Esophagus squamous epithelium (tissue), 5 donors: ENCODE results near the gene PHF19. TPM values are rescaled to one million over a fixed set of nuclear protein-coding genes. Genes with fewer than 3 reads are reported as not detected.

Experiments
- DNase-seq: peaks from one replicate; lab custom pipeline; 2025; lab: John Stamatoyannopoulos, UW
- H3K27ac ChIP-seq, 4 donors: fragments of 200-600 bp; sonication (generic); one replicate each; pipeline ENCODE4 v1.5.1; 2016 to 2019; ENCODE audit warnings: mild to moderate bottlenecking in 1 of 4
- H3K27me3 ChIP-seq, 4 donors: fragments of 200-600 bp; sonication (generic); 1 replicate in 3 of 4; 2 replicates in 1 of 4; pipeline versions ENCODE4 v1.5.1 to v1.6.0; 2017 to 2021; ENCODE audit warnings: antibody characterized with exemption in 1 of 4
- H3K36me3 ChIP-seq, 3 donors: fragments of 200-600 bp; sonication (generic); one replicate each; pipeline ENCODE4 v1.5.1; 2016 to 2019
- H3K4me1 ChIP-seq, 3 donors: fragments of 200-600 bp; sonication (generic); one replicate each; pipeline ENCODE4 v1.5.1; 2017 to 2019
- H3K4me3 ChIP-seq, 4 donors: fragments of 200-600 bp; sonication (generic); 1 replicate in 3 of 4; 2 replicates in 1 of 4; pipeline ENCODE4 v1.5.1; 2016 to 2019; ENCODE audit warnings: mild to moderate bottlenecking in 2 of 4, moderate library complexity in 1 of 4
- H3K9me3 ChIP-seq, 3 donors: fragments of 200-600 bp; sonication (generic); one replicate each; pipeline ENCODE4 v1.5.1; 2016 to 2019
- CTCF ChIP-seq, 6 experiments: fragments of 450-650 bp in 4 of 6; fragments of 200-600 bp in 2 of 6; sonication (generic) in 2 of 6; IDR thresholded peaks; one replicate each; pipeline ENCODE4 v1.5.1; 2016 to 2019; ENCODE audit warnings: antibody characterized with exemption in 6 of 6, mild to moderate bottlenecking in 4 of 6, moderate library complexity in 4 of 6
- POLR2A ChIP-seq, 4 donors: fragments of 450-650 bp; IDR thresholded peaks; one replicate each; pipeline ENCODE4 v1.6.1; 2017; ENCODE audit warnings: antibody characterized with exemption in 4 of 4, mild to moderate bottlenecking in 4 of 4, moderate library complexity in 3 of 4
- WGBS, 2 donors: methylation state at CpG; one replicate each; pipeline ENCODE4 v1.1.5; 2018; 5-methylcytosine and 5-hydroxymethylcytosine counted together
- intact Hi-C: fragments of 100-400 bp; cut with DNase I; formaldehyde crosslinking; loops from one replicate; pipeline ENCODE4 v1.15.0; 2022
- total RNA-seq, 4 donors: library from RNA; depleted of rRNA; stranded (reverse); fragments of >200 nt; gene quantifications; one replicate each; pipeline ENCODE4 v1.1.0, GENCODE V29; 2016
- donor health status: DM: yes; HTN: yes; CAD: no.

The PHF19 gene
- total RNA-seq, 4 donors from 2014 or later: 12.8 to 40.0 (median 30.9) TPM

GRCh38 chr9:120891245-120891883 lies 14.4 kb upstream of the PHF19 start:
- Histone ChIP-seq H3K4me3 (no peak overlapping the region), H3K27ac (peak overlapping the region; percentile 46 to 90 (median 82)), H3K36me3 (no peaks in the 10 kb centered on the region), H3K4me1 (peaks cover 5 to 62% (median 20%) of the 10 kb centered on the region in 3 donors), H3K27me3 (no peaks in the 10 kb centered on the region), H3K9me3 (no peaks in the 10 kb centered on the region)
- DNase-seq: no peak
- no peak for TF ChIP-seq POLR2A (IDR thresholded peaks at IDR 0.05)
- no peak for TF ChIP-seq CTCF (IDR thresholded peaks at IDR 0.05)
- WGBS, 2 donors: 75 to 76% methylated on average over 7 to 9 of the region's 10 CpGs
- intact Hi-C loops: no loop called here

GRCh38 chr9:120890320-120891244 lies 13.6 kb upstream of the PHF19 start:
- Histone ChIP-seq H3K4me3 (no peak overlapping the region), H3K9me3 (no peaks in the 10 kb centered on the region), H3K27me3 (no peaks in the 10 kb centered on the region), H3K36me3 (no peaks in the 10 kb centered on the region), H3K4me1 (peaks cover 5 to 62% (median 21%) of the 10 kb centered on the region in 3 donors), H3K27ac (peak overlapping the region; percentile 46 to 90 (median 82))
- intact Hi-C loops: no loop called here
- TF ChIP-seq CTCF (IDR thresholded peaks at IDR 0.05) (no peak), POLR2A (IDR thresholded peaks at IDR 0.05) (no peak)
- no peak for DNase-seq
- 65 to 73% methylated on average over 11 to 13 of the region's 14 CpGs for WGBS, 2 donors

DNA sequence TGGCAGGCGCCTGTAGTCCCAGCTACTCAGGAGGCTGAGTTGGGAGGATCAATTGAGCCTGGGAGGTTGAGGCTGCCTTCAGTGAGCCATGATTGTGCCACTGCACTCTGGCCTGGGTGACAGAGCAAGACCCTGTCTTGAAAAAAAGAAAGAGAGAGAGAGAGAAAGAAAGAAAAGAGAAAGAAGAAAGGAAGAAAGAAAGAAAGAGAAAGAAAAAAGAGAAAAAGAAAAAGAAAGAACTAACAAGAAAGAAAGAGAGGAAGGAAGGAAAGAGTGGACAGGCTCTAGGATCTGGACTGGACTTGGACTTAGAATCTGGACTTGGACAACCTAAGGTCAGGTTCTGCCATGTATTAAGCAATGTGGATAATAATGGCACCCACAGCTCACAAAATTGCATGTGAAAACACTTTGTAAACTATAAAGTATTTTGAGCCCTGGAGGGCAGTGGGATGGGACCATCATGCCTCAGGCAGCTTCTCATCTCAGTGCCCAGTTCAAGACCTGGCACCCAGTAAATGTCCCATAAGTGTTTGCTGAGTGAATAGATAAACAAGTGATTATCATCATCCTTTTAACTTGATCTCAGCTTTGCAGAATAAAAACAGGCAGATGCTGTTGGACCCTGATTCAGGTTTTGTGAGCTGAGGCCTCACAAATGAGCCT lies 12.8 kb upstream of the PHF19 start:
- peak overlapping the region; percentile 35 to 90 (median 82) for H3K27ac ChIP-seq
- intact Hi-C loops: no loop called here
- no peaks in the 10 kb centered on the region for H3K27me3 ChIP-seq
- H3K4me3 ChIP-seq: no peak overlapping the region
- no peak for DNase-seq
- H3K9me3 ChIP-seq: no peaks in the 10 kb centered on the region
- TF ChIP-seq POLR2A (IDR thresholded peaks at IDR 0.05) (no peak), CTCF (IDR thresholded peaks at IDR 0.05) (no peak)
- H3K4me1 ChIP-seq: peaks cover 5 to 57% (median 19%) of the 10 kb centered on the region in 3 donors
- H3K36me3 ChIP-seq: no peaks in the 10 kb centered on the region
- 100% methylated on average over 1 of the region's 1 CpG for WGBS, 2 donors

GRCh38 chr9:120888626-120889025 lies 11.6 kb upstream of the PHF19 start:
- Histone ChIP-seq H3K4me1 (peaks cover 5 to 46% (median 13%) of the 10 kb centered on the region in 3 donors), H3K9me3 (no peaks in the 10 kb centered on the region), H3K4me3 (no peak overlapping the region), H3K27ac (peak overlapping the region in 3 of 4 donors; percentile 34 to 87 (median 60)), H3K27me3 (no peaks in the 10 kb centered on the region), H3K36me3 (no peaks in the 10 kb centered on the region)
- TF ChIP-seq CTCF (IDR thresholded peaks at IDR 0.05) (no peak), POLR2A (IDR thresholded peaks at IDR 0.05) (no peak)
- no peak for DNase-seq
- intact Hi-C loops: no loop called here
